GM12878 (cell line): ENCODE measurements around the gene DCTPP1. TPM values are rescaled to one million over a fixed set of nuclear protein-coding genes. Genes with fewer than 3 reads are reported as not detected.

Experiments used
- BCL3 ChIP-seq: IDR thresholded peaks from 2 replicates; pipeline ENCODE4 v1.6.1; 2011; ENCODE audit warnings: borderline replicate concordance, low read depth, mild to moderate bottlenecking, moderate library complexity, low read length; ENCODE audit not compliant: insufficient read depth, poor library complexity, severe bottlenecking
- CBFB ChIP-seq: IDR thresholded peaks from 2 replicates; pipeline ENCODE4 v1.6.1; 2016; ENCODE audit warnings: antibody characterized with exemption, low read depth
- CBX3 ChIP-seq: fragments of 200-600 bp; sonication (generic); IDR thresholded peaks from 2 replicates; pipeline ENCODE4 v1.6.1; 2016; ENCODE audit warnings: low read depth, borderline replicate concordance
- CEBPB ChIP-seq, 2 experiments: fragments of 150-350 bp in 1 of 2; IDR thresholded peaks; 2 replicates each; pipeline ENCODE4 v1.6.1; 2012 to 2014; ENCODE audit warnings: low read depth in 2 of 2, low read length in 2 of 2, borderline replicate concordance in 1 of 2, inconsistent platforms in 1 of 2
- ETV6 ChIP-seq, 2 experiments: fragments of 450-650 bp in 1 of 2; IDR thresholded peaks in 1 of 2; conservative IDR thresholded peaks in 1 of 2; 2 replicates each; pipeline ENCODE4 v1.6.1; 2014; ENCODE audit warnings: antibody characterized with exemption in 1 of 2, borderline replicate concordance in 1 of 2, low read depth in 1 of 2, mild to moderate bottlenecking in 1 of 2, moderate library complexity in 1 of 2
- EZH2 ChIP-seq: IDR thresholded peaks from 2 replicates; pipeline ENCODE4 v1.6.1; 2012; ENCODE audit warnings: low read depth, mild to moderate bottlenecking, control low read depth, inconsistent platforms, low read length, borderline replicate concordance; ENCODE audit not compliant: control insufficient read depth
- KLF5 ChIP-seq: fragments of 450-650 bp; IDR thresholded peaks from 2 replicates; pipeline ENCODE4 v1.6.1; 2014; ENCODE audit warnings: mild to moderate bottlenecking; ENCODE audit not compliant: partially characterized antibody
- PML ChIP-seq: IDR thresholded peaks from 2 replicates; pipeline ENCODE4 v1.6.1; 2012; ENCODE audit warnings: low read length, inconsistent platforms
- POLR2AphosphoS2 ChIP-seq: IDR thresholded peaks from 2 replicates; pipeline ENCODE4 v1.6.1; 2011; ENCODE audit warnings: low read depth, mild to moderate bottlenecking, low read length, improper control_type of control experiment, moderate library complexity
- RB1 ChIP-seq: fragments of 450-650 bp; formaldehyde crosslinking; IDR thresholded peaks from 2 replicates; pipeline ENCODE4 v1.6.1; 2017; ENCODE audit warnings: mild to moderate bottlenecking, borderline replicate concordance
- SREBF1 ChIP-seq: IDR thresholded peaks from 2 replicates; pipeline ENCODE4 v1.6.1; 2012; ENCODE audit warnings: mild to moderate bottlenecking, low read length
- TBL1XR1 ChIP-seq: IDR thresholded peaks from 2 replicates; pipeline ENCODE4 v1.6.1; 2012; ENCODE audit warnings: low read depth, low read length, improper control_type of control experiment
- ZBTB40 ChIP-seq: fragments of 450-650 bp; IDR thresholded peaks from 2 replicates; pipeline ENCODE4 v1.6.1; 2016; ENCODE audit warnings: mild to moderate bottlenecking, moderate library complexity, borderline replicate concordance
- ZNF274 ChIP-seq: IDR thresholded peaks from one replicate; pipeline ENCODE4 v1.8.0; 2011; ENCODE audit not compliant: insufficient read length, insufficient read depth
- ZNF622 ChIP-seq: fragments of 450-650 bp; IDR thresholded peaks from 2 replicates; pipeline ENCODE4 v1.6.1; 2017; ENCODE audit warnings: mild to moderate bottlenecking, inconsistent platforms
- polyA plus RNA-seq, 11 experiments: library from polyadenylated mRNA; depleted of rRNA in 4 of 11; unstranded in 6 of 11; stranded (reverse) in 5 of 11; fragments of >200 nt; fragmentation: Nextera tagmentation in 4 of 11; fragmentation: Illumina TruSeq in 1 of 11; extraction: Ambion mirVana in 4 of 11; extraction: Trizol in 1 of 11; gene quantifications; 1 replicate in 1 of 11; 2 replicates in 10 of 11; pipeline versions ENCODE4 v1.2.1 to v1.2.3, GENCODE V29; 2011 to 2016; ENCODE audit warnings: inconsistent platforms in 2 of 11, missing spikeins in 2 of 11, low read depth in 1 of 11
- total RNA-seq, 4 experiments: library from RNA; depleted of rRNA in 3 of 4; stranded (reverse); fragments of >200 nt in 3 of 4; fragmentation: Illumina TruSeq in 1 of 4; extraction: Trizol in 1 of 4; gene quantifications; 2 replicates each; pipeline versions ENCODE4 v1.2.1 to v1.2.3, GENCODE V29; 2013 to 2021
- TF ChIP-seq, protein P1 (sequence below): fragments of 450-650 bp; formaldehyde crosslinking; IDR thresholded peaks from 2 replicates; pipeline ENCODE4 v1.4.0; 2022; ENCODE audit warnings: mild to moderate bottlenecking, moderate library complexity

Gene DCTPP1
- total and polyA plus RNA-seq, 10 of the 15 experiments (the other 5 are each of a cell fraction or from before 2014, with no cell fraction given) = 72.1 to 266 (median 157) TPM

- TF ChIP-seq, protein P1, sequence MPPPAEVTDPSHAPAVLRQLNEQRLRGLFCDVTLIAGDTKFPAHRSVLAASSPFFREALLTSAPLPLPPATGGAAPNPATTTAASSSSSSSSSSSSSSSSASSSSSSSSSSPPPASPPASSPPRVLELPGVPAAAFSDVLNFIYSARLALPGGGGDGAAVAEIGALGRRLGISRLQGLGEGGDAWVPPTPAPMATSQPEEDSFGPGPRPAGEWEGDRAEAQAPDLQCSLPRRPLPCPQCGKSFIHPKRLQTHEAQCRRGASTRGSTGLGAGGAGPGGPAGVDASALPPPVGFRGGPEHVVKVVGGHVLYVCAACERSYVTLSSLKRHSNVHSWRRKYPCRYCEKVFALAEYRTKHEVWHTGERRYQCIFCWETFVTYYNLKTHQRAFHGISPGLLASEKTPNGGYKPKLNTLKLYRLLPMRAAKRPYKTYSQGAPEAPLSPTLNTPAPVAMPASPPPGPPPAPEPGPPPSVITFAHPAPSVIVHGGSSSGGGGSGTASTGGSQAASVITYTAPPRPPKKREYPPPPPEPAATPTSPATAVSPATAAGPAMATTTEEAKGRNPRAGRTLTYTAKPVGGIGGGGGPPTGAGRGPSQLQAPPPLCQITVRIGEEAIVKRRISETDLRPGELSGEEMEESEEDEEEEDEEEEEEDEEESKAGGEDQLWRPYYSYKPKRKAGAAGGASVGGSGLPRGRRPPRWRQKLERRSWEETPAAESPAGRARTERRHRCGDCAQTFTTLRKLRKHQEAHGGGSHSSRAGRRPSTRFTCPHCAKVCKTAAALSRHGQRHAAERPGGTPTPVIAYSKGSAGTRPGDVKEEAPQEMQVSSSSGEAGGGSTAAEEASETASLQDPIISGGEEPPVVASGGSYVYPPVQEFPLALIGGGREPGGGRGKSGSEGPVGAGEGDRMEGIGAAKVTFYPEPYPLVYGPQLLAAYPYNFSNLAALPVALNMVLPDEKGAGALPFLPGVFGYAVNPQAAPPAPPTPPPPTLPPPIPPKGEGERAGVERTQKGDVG = no peak
- TF ChIP-seq RB1 (0 out of 2 replicates have a peak, but pooled peaks have one; percentile 20), SREBF1 (no peak), CBFB (peak; percentile 88), POLR2AphosphoS2 (peak; percentile 96), ZBTB40 (no peak; the same call in 1 of the 2 replicates), CEBPB (IDR thresholded peaks at IDR 0.05; ENCODE audit: borderline replicate concordance in 1 of 2, low read depth in 2 of 2, low read length in 2 of 2) (no peak), ETV6 (conservative IDR thresholded peaks at IDR 0.05 in 1 of 2, IDR thresholded peaks at IDR 0.05 in 1 of 2; ENCODE audit: borderline replicate concordance in 1 of 2, low read depth in 1 of 2) (no peak), KLF5 (peak; percentile 35), TBL1XR1 (no peak), EZH2 (no peak), ZNF274 (no peak), CBX3 (no peak), PML (peak; percentile 98), ZNF622 (no peak), BCL3 (no peak)
Measured at GRCh38 chr16:30445408-30446202, 15.8 kb upstream of the DCTPP1 start, which contains the start of gene SEPHS2 (continued).
